Cardiac atrium fibroblast (primary cell): ENCODE data around the gene CCER1. TPM values are rescaled to one million over a fixed set of nuclear protein-coding genes. Genes with fewer than 3 reads are reported as not detected.

Experiments used
- total RNA-seq: library from RNA; depleted of rRNA; stranded (reverse); fragments of >200 nt; gene quantifications from 2 replicates; pipeline ENCODE4 v1.2.3, GENCODE V29; 2015

CCER1 gene, protein sequence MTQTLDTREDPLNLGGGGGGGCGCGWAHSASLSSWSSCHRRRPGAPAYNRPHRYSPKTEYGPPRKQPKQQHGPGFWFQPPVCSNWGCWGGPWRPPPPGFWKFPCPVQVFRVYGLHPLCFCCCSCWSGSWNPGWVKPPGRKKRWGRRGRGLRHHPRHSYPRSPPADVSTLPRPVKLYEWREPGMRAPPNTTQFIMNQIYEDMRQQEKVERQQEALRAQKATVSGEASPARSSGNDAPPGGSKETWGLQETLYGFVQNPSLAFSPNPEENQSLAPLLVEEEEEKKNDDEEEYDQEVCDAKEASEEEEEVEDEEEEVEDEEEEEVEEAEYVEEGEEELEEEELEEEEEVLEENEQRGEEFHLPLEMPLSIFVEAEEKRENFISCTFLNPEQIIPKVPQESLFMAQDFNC
- total RNA-seq: not detected in 2 replicates

DNA sequence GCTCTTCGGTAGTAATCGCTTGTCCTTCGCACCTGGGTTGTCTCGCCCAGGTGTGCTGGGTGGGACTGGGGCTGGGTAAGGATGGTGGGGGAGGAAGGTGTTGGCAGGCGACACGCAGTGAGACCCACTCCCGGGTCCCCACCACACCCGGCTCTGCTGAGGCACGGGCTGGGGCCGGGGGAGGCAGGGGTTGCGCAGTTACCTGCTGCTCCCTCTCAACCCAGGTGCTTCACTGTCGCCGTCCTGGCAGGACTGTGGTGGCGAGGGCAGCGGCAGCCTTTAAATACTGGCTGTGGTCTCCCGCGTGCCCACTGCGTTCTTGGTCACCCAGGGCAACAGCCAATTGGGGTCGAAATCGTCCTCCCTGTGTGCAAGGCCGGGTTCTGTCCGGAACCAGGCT, at the start of gene CCER1:
CCER1 (minus strand) TSS at position 256 of the 400 bp plus-strand sequence. CDS start 434 bp downstream, outside the sequence.

Other genes starting within 250 kb of the CCER1 start
- not detected in 2 replicates for gene EPYC, start 49.8 kb upstream of the CCER1 start, total RNA-seq
- not detected in 2 replicates for gene KERA, start 102.8 kb upstream of the CCER1 start, total RNA-seq
- 209 and 418 TPM in 2 replicates for gene LUM, start 156.3 kb upstream of the CCER1 start, total RNA-seq
- gene DCN, start 227.6 kb upstream of the CCER1 start, total RNA-seq: 1,647 and 2,415 TPM in 2 replicates